CD14-positive monocyte (primary cell): ENCODE results near the gene SYNCRIP. TPM values are rescaled to one million over a fixed set of nuclear protein-coding genes. Genes with fewer than 3 reads are reported as not detected.

ENCODE experiments used
- DNase-seq, 3 donors: peaks; one replicate each; pipeline ENCODE4 v3.0.0-alpha.2; 2011 to 2022
- H2AFZ ChIP-seq: 2 replicates; pipeline ENCODE4 v1.6.0; 2012; ENCODE audit warnings: mild to moderate bottlenecking, low read depth, low read length, inconsistent platforms; ENCODE audit not compliant: insufficient read depth, poor library complexity, severe bottlenecking
- H3K27ac ChIP-seq, 2 donors: 1 replicate in 1 of 2; 2 replicates in 1 of 2; pipeline ENCODE4 v1.5.1; 2012 to 2013; ENCODE audit warnings: low read length in 2 of 2, control low read depth in 1 of 2, inconsistent platforms in 1 of 2, low read depth in 1 of 2, mild to moderate bottlenecking in 1 of 2
- H3K27me3 ChIP-seq, 2 donors: one replicate each; pipeline versions ENCODE4 v1.6.0 to v1.6.1; 2011 to 2013; ENCODE audit warnings: low read length in 2 of 2; ENCODE audit not compliant: control insufficient read depth in 2 of 2, insufficient read depth in 2 of 2
- H3K36me3 ChIP-seq, 2 donors: replicated peaks in 1 of 2; 1 replicate in 1 of 2; 2 replicates in 1 of 2; pipeline versions ENCODE4 v1.5.1 to v1.6.1; 2012 to 2013; ENCODE audit warnings: low read length in 2 of 2, control low read depth in 1 of 2, inconsistent platforms in 1 of 2, mild to moderate bottlenecking in 1 of 2; ENCODE audit not compliant: insufficient read depth in 2 of 2, control insufficient read depth in 1 of 2
- H3K4me1 ChIP-seq, 2 donors: 1 replicate in 1 of 2; 2 replicates in 1 of 2; pipeline versions ENCODE4 v1.5.1 to v1.6.1; 2012 to 2013; ENCODE audit warnings: low read length in 2 of 2, control low read depth in 1 of 2, inconsistent platforms in 1 of 2, mild to moderate bottlenecking in 1 of 2, moderate library complexity in 1 of 2; ENCODE audit not compliant: insufficient read depth in 2 of 2, control insufficient read depth in 1 of 2
- H3K4me2 ChIP-seq: replicated peaks from 2 replicates; pipeline ENCODE3; 2012; ENCODE audit warnings: low read length, moderate library complexity, mild to moderate bottlenecking; ENCODE audit not compliant: poor library complexity, severe bottlenecking; ENCODE audit errors: extremely low read depth
- H3K4me3 ChIP-seq, 3 experiments: fragments of 200-600 bp in 1 of 3; sonication (generic) in 1 of 3; replicated peaks in 1 of 3; 1 replicate in 2 of 3; 2 replicates in 1 of 3; pipeline ENCODE4 v1.5.1; 2011 to 2013; ENCODE audit warnings: low read length in 3 of 3, mild to moderate bottlenecking in 3 of 3, control low read depth in 2 of 3, low read depth in 2 of 3, inconsistent platforms in 1 of 3, moderate library complexity in 1 of 3
- H3K79me2 ChIP-seq: 2 replicates; pipeline ENCODE4 v1.6.0; 2012; ENCODE audit warnings: mild to moderate bottlenecking, control low read depth, inconsistent platforms, low read length, moderate library complexity; ENCODE audit not compliant: insufficient read depth
- H3K9ac ChIP-seq: 2 replicates; pipeline ENCODE4 v1.6.0; 2017; ENCODE audit warnings: low read length, mild to moderate bottlenecking; ENCODE audit not compliant: insufficient read depth, poor library complexity, severe bottlenecking
- H3K9me3 ChIP-seq, 2 donors: replicated peaks in 1 of 2; 1 replicate in 1 of 2; 2 replicates in 1 of 2; pipeline versions ENCODE4 v1.5.1 to v1.6.1; 2012 to 2013; ENCODE audit warnings: low read length in 2 of 2, control low read depth in 1 of 2; ENCODE audit not compliant: control insufficient read depth in 1 of 2, insufficient read depth in 1 of 2
- H4K20me1 ChIP-seq: 2 replicates; pipeline ENCODE4 v1.6.0; 2012; ENCODE audit warnings: mild to moderate bottlenecking, low read length, control low read depth, moderate library complexity; ENCODE audit not compliant: insufficient read depth
- H3K27ac Mint-ChIP-seq, 7 donors: one replicate each; pipeline ENCODE4 v1.8.0; 2020; ENCODE audit warnings: mild to moderate bottlenecking in 7 of 7, mixed read lengths in 7 of 7, moderate library complexity in 6 of 7, inconsistent platforms in 2 of 7
- H3K27me3 Mint-ChIP-seq, 3 donors: one replicate each; pipeline ENCODE4 v1.8.0; 2021 to 2022; ENCODE audit warnings: low read depth in 3 of 3, mild to moderate bottlenecking in 3 of 3, mixed read lengths in 3 of 3, moderate library complexity in 3 of 3, inconsistent platforms in 1 of 3
- H3K36me3 Mint-ChIP-seq, 2 donors: one replicate each; pipeline ENCODE4 v1.8.0; 2020; ENCODE audit warnings: mixed read lengths in 2 of 2, inconsistent platforms in 1 of 2, mild to moderate bottlenecking in 1 of 2
- H3K4me1 Mint-ChIP-seq: one replicate; pipeline ENCODE4 v1.8.0; 2020; ENCODE audit warnings: mild to moderate bottlenecking, mixed read lengths
- H3K4me3 Mint-ChIP-seq, 2 donors: one replicate each; pipeline ENCODE4 v1.8.0; 2020; ENCODE audit warnings: mild to moderate bottlenecking in 2 of 2, mixed read lengths in 2 of 2, moderate library complexity in 1 of 2
- H3K9me3 Mint-ChIP-seq, 7 donors: one replicate each; pipeline ENCODE4 v1.8.0; 2020 to 2022; ENCODE audit warnings: mixed read lengths in 7 of 7, mild to moderate bottlenecking in 6 of 7, moderate library complexity in 6 of 7, inconsistent platforms in 2 of 7
- CTCF ChIP-seq: fragments of 200-600 bp; IDR thresholded peaks from one replicate; pipeline ENCODE4 v1.8.0; 2022; ENCODE audit warnings: antibody characterized with exemption, mild to moderate bottlenecking
- WGBS: methylation state at CpG from one replicate; pipeline ENCODE4 v1.1.5; 2013; ENCODE audit warnings: missing lambda C conversion rate; ENCODE audit not compliant: insufficient coverage; 5-methylcytosine and 5-hydroxymethylcytosine counted together
- intact Hi-C, 2 donors: fragments of 100-400 bp; cut with micrococcal nuclease; formaldehyde crosslinking; loops; one replicate each; pipeline versions ENCODE4 v1.15.0 to v1.15.1; 2023
- polyA plus RNA-seq, 3 donors: library from polyadenylated mRNA; depleted of rRNA in 1 of 3; unstranded in 2 of 3; stranded (reverse) in 1 of 3; fragments of 300-500 nt in 2 of 3; fragments of >200 nt in 1 of 3; fragmentation: Illumina TruSeq in 2 of 3; gene quantifications; 1 replicate in 2 of 3; 2 replicates in 1 of 3; pipeline ENCODE4 v1.2.3, GENCODE V29; 2012 to 2021

Gene SYNCRIP
- polyA plus RNA-seq, 3 donors: 11.1 to 41.4 (median 36.6) TPM

- H3K9ac ChIP-seq: no peak overlapping the region
- H3K4me1 ChIP-seq: peaks cover 26 to 34% of the 10 kb centered on the region in 2 donors
- DNase-seq: no peak
- H3K9me3 ChIP-seq: no peaks in the 10 kb centered on the region
- WGBS: 72% methylated on average over 3 of the region's 4 CpGs
- peaks cover 54% of the 10 kb centered on the region for H3K4me1 Mint-ChIP-seq
- H3K4me3 ChIP-seq: no peak overlapping the region
- intact Hi-C loops: loop anchor here in 1 of 2 donors (10.0 kb wide), 1 partner anchor 49 kb away; no protein-coding TSS in a partner anchor
- peaks cover 0 to 27% of the 10 kb centered on the region in 2 donors for H3K36me3 ChIP-seq
- peaks cover 0 to 3% (median 1%) of the 10 kb centered on the region in 3 donors for H3K27me3 Mint-ChIP-seq
- no peak overlapping the region for H3K4me2 ChIP-seq
- H3K79me2 ChIP-seq: peaks cover 67% of the 10 kb centered on the region
- no peak overlapping the region for H2AFZ ChIP-seq
- no peak overlapping the region for H3K4me3 Mint-ChIP-seq
- no peaks in the 10 kb centered on the region for H3K9me3 Mint-ChIP-seq
- peak overlapping the region in 1 of 2 donors; percentile 43 for H3K27ac ChIP-seq
- H3K27me3 ChIP-seq: no peaks in the 10 kb centered on the region
- no peak for TF ChIP-seq CTCF
- peaks cover 55% of the 10 kb centered on the region for H4K20me1 ChIP-seq
- peaks cover 8 to 26% of the 10 kb centered on the region in 2 donors for H3K36me3 Mint-ChIP-seq
- H3K27ac Mint-ChIP-seq: peak overlapping the region in 4 of 7 donors; percentile 16 to 58 (median 36)
These were observed 30.8 kb upstream of the SYNCRIP start for GRCh38 chr6:85673198-85674139.

- Histone ChIP-seq H3K9me3 (no peaks in the 10 kb centered on the region), H3K9ac (no peak overlapping the region), H3K4me3 (no peak overlapping the region), H3K4me1 (peaks cover 26 to 31% of the 10 kb centered on the region in 2 donors), H3K36me3 (peaks cover 0 to 27% of the 10 kb centered on the region in 2 donors), H4K20me1 (peaks cover 52% of the 10 kb centered on the region), H3K4me2 (no peak overlapping the region), H2AFZ (no peak overlapping the region), H3K27ac (peak overlapping the region in 1 of 2 donors; percentile 43), H3K27me3 (no peaks in the 10 kb centered on the region), H3K79me2 (peaks cover 59% of the 10 kb centered on the region)
- Mint-ChIP-seq H3K27ac (peak overlapping the region in 3 of 7 donors; percentile 26 to 32 (median 26)), H3K27me3 (peaks cover 0 to 3% (median 1%) of the 10 kb centered on the region in 3 donors), H3K4me1 (peaks cover 52% of the 10 kb centered on the region), H3K9me3 (peaks cover 0 to 3% (median 0%) of the 10 kb centered on the region in 7 donors), H3K4me3 (no peak overlapping the region), H3K36me3 (peaks cover 8 to 26% of the 10 kb centered on the region in 2 donors)
- DNase-seq: no peak
- TF ChIP-seq CTCF: no peak
- 100% methylated on average over 1 of the region's 4 CpGs for WGBS
- intact Hi-C loops: loop anchor here in 1 of 2 donors (10.0 kb wide), 1 partner anchor 48 kb away; no protein-coding TSS in a partner anchor
These were observed 29.9 kb upstream of the SYNCRIP start for GRCh38 chr6:85672623-85673022.
